ENCODE data around the gene UQCRC1.

UQCRC1 gene

DNA sequence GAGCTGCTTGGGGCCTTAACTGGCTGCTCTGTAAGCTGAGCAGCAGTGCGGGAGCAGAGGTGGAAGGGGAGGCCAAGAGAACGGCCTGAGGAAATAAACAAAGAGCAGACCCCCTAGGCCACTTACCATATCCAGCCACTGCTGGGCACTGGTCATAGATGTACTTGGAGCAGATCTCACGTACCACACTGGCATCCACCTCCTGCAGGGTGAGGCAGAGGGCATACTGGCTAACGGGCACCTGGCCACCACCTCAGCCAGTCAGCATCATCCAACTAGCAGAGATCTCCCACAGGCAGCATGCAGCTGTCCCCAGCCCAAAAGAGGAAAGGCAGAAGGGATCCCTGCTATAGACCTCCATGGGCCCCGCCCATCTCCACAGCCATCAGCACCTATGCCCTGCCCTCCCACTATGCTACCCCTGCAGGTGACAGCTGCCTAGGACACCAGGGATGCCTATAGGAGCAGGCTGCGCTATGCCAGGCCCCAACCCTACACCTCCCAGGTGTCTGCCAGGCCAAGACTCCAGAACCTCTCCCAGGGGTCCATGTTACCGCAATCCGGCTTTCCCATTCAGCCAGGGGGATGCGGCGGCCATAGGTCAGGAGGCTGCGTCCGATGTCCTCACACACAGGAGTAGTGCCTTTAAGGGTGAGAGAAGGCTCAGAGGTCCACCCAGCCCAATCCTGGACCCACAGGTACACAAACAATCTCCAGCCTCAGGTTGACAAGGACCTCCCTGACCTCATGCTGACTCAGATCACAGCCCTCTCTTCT is 9.7 kb downstream of the UQCRC1 start:
- Histone ChIP-seq H3K27ac (no peak overlapping the region), H3K79me2 (no peaks in the 10 kb centered on the region), H3K9me3 (ENCODE audit: control insufficient read depth, low read length) (no peaks in the 10 kb centered on the region), H3K36me3 (ENCODE audit: control insufficient read depth, insufficient read depth, low read length) (no peaks in the 10 kb centered on the region), H3K9ac (no peak overlapping the region), H3K4me1 (peaks cover 7% of the 10 kb centered on the region), H3K4me3 (ENCODE audit: low read depth, low read length) (no peak overlapping the region), H3K4me2 (ENCODE audit: low read length) (no peak overlapping the region), H3K27me3 (ENCODE audit: control insufficient read depth, insufficient read depth, low read length) (no peaks in the 10 kb centered on the region), H2AFZ (no peak overlapping the region)
- TF ChIP-seq, protein P1, sequence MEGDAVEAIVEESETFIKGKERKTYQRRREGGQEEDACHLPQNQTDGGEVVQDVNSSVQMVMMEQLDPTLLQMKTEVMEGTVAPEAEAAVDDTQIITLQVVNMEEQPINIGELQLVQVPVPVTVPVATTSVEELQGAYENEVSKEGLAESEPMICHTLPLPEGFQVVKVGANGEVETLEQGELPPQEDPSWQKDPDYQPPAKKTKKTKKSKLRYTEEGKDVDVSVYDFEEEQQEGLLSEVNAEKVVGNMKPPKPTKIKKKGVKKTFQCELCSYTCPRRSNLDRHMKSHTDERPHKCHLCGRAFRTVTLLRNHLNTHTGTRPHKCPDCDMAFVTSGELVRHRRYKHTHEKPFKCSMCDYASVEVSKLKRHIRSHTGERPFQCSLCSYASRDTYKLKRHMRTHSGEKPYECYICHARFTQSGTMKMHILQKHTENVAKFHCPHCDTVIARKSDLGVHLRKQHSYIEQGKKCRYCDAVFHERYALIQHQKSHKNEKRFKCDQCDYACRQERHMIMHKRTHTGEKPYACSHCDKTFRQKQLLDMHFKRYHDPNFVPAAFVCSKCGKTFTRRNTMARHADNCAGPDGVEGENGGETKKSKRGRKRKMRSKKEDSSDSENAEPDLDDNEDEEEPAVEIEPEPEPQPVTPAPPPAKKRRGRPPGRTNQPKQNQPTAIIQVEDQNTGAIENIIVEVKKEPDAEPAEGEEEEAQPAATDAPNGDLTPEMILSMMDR (IDR thresholded peaks at IDR 0.05) = no peak

GRCh38 chr3:48599077-48599501 is 10.4 kb downstream of the UQCRC1 start:
- peaks cover 7% of the 10 kb centered on the region for H3K4me1 ChIP-seq
- H3K9ac ChIP-seq = no peak overlapping the region
- TF ChIP-seq, protein P1 (IDR thresholded peaks at IDR 0.05) = no peak
- H3K4me3 ChIP-seq (ENCODE audit: low read depth, low read length) = no peak overlapping the region
- H2AFZ ChIP-seq = no peak overlapping the region
- H3K79me2 ChIP-seq = no peaks in the 10 kb centered on the region
- no peak overlapping the region for H3K27ac ChIP-seq
- no peaks in the 10 kb centered on the region for H3K27me3 ChIP-seq (ENCODE audit: control insufficient read depth, insufficient read depth, low read length)
- no peaks in the 10 kb centered on the region for H3K36me3 ChIP-seq (ENCODE audit: control insufficient read depth, insufficient read depth, low read length)
- H3K4me2 ChIP-seq (ENCODE audit: low read length) = no peak overlapping the region
- no peaks in the 10 kb centered on the region for H3K9me3 ChIP-seq (ENCODE audit: control insufficient read depth, low read length)

DNA sequence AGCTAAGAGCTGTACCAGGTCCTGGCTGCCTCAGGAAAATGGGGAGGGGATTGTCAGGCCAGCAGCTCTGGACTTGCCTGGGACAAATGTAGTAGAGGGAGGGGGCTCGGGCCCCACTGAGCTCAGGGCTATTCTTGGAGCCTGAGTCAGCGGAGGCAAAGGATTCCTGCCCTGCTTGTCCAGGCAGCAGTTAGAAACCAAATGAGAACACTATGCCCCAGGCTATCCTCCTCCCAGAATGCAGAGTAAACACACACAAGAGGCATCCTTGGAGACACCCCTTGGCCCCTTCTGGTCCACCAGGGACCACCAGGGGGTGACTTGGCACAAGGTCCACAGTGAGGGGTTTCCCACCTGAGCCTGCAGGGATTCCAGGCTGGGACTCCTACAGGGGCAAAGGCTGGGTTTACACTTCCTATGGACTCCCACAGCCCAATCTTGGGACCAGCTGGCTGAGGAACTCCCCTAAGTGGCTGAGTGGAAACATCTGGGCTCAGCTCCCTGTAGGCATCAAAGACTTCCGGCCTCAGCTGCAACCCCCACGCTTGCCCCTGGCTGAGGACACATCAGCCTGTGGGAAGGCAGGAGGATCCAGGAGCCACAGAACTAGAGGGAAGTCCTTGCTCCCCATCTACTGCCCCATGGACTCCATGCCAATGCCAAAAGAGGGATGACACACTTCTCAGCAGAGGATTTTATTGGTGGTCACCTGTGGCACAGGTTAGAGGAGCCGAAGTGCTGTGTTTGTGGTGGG is 10.9 kb downstream of the UQCRC1 start:
- TF ChIP-seq, protein P1 (IDR thresholded peaks at IDR 0.05) = no peak
- Histone ChIP-seq H3K36me3 (ENCODE audit: control insufficient read depth, insufficient read depth, low read length) (no peaks in the 10 kb centered on the region), H3K27me3 (ENCODE audit: control insufficient read depth, insufficient read depth, low read length) (no peaks in the 10 kb centered on the region), H3K4me2 (ENCODE audit: low read length) (no peak overlapping the region), H3K4me3 (ENCODE audit: low read depth, low read length) (no peak overlapping the region), H3K27ac (no peak overlapping the region), H3K79me2 (no peaks in the 10 kb centered on the region), H2AFZ (no peak overlapping the region), H3K4me1 (peaks cover 7% of the 10 kb centered on the region), H3K9me3 (ENCODE audit: control insufficient read depth, low read length) (no peaks in the 10 kb centered on the region), H3K9ac (no peak overlapping the region)

GRCh38 chr3:48597408-48597800 is 12.0 kb downstream of the UQCRC1 start:
- H2AFZ ChIP-seq = no peak overlapping the region
- no peaks in the 10 kb centered on the region for H3K27me3 ChIP-seq (ENCODE audit: control insufficient read depth, insufficient read depth, low read length)
- no peaks in the 10 kb centered on the region for H3K79me2 ChIP-seq
- TF ChIP-seq, protein P1 (IDR thresholded peaks at IDR 0.05) = no peak
- H3K4me1 ChIP-seq = peaks cover 7% of the 10 kb centered on the region
- no peaks in the 10 kb centered on the region for H3K36me3 ChIP-seq (ENCODE audit: control insufficient read depth, insufficient read depth, low read length)
- no peaks in the 10 kb centered on the region for H3K9me3 ChIP-seq (ENCODE audit: control insufficient read depth, low read length)
- H3K9ac ChIP-seq = no peak overlapping the region
- no peak overlapping the region for H3K4me2 ChIP-seq (ENCODE audit: low read length)
- no peak overlapping the region for H3K4me3 ChIP-seq (ENCODE audit: low read depth, low read length)
- no peak overlapping the region for H3K27ac ChIP-seq

Measured in parathyroid adenoma (tissue), 2 donors.